GM12865 (cell line): Measurements from ENCODE around the gene DRC7.
"Not testable (repeated sequence)": the region's sequence is repeated elsewhere in the genome, so short reads cannot be mapped to it uniquely, and the experiment has no call there.

Experiments
- DNase-seq: peaks from one replicate; pipeline ENCODE4 v3.0.0; 2010; ENCODE audit warnings: low read depth
- H3K4me3 ChIP-seq: 2 replicates; pipeline ENCODE4 v1.5.1; 2011; ENCODE audit warnings: mild to moderate bottlenecking, low read depth, low read length, control low read depth
- TF ChIP-seq, protein P1 (sequence below): IDR thresholded peaks from 2 replicates; pipeline ENCODE4 v1.5.1; 2011; ENCODE audit warnings: low read length, control low read depth, low read depth, inconsistent platforms; ENCODE audit not compliant: insufficient read depth; ENCODE audit errors: missing control alignments

The DRC7 gene

DNA sequence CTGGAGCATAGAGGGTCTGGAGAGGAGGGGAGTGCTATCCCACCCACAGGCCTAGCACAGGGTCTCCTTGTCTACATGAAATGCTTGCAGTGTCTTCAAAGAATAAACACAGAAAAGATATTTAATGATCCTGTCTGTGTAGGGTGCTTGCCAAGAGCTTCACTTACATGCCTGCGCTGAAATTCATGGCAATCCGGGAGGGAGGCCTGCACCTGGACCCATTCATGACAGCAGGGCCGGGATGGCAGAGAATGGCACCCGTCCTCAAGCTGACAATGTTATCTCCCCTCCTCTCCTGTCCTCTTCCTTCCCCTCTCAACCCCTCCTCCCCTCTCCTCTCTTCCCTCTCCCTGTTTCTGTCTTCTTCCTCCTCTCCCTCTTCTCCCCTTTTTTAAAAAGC is 24.4 kb upstream of the DRC7 start:
- H3K4me3 ChIP-seq: no peak overlapping the region
- TF ChIP-seq, protein P1, sequence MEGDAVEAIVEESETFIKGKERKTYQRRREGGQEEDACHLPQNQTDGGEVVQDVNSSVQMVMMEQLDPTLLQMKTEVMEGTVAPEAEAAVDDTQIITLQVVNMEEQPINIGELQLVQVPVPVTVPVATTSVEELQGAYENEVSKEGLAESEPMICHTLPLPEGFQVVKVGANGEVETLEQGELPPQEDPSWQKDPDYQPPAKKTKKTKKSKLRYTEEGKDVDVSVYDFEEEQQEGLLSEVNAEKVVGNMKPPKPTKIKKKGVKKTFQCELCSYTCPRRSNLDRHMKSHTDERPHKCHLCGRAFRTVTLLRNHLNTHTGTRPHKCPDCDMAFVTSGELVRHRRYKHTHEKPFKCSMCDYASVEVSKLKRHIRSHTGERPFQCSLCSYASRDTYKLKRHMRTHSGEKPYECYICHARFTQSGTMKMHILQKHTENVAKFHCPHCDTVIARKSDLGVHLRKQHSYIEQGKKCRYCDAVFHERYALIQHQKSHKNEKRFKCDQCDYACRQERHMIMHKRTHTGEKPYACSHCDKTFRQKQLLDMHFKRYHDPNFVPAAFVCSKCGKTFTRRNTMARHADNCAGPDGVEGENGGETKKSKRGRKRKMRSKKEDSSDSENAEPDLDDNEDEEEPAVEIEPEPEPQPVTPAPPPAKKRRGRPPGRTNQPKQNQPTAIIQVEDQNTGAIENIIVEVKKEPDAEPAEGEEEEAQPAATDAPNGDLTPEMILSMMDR: no peak
- no peak for DNase-seq

DNA sequence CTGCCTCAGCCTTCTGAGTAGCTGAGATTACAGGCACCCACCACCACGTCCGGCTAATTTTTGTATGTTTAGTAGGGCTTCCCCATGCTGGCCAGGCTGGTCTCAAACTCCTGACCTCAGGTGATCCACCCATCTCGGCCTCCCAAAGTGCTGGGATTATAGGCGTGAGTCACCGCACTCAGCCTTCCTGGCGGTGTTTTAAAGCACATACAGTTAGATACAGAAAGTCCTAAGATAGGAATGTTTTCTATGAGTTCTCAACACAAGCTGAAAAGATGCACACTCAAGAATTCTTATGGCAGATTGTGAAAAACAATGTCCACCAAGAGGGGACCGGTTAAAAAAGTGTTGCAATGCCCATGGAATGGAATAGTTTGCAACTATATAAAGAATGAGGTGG is 23.2 kb upstream of the DRC7 start:
- not testable (repeated sequence) for H3K4me3 ChIP-seq, DNase-seq

DNA sequence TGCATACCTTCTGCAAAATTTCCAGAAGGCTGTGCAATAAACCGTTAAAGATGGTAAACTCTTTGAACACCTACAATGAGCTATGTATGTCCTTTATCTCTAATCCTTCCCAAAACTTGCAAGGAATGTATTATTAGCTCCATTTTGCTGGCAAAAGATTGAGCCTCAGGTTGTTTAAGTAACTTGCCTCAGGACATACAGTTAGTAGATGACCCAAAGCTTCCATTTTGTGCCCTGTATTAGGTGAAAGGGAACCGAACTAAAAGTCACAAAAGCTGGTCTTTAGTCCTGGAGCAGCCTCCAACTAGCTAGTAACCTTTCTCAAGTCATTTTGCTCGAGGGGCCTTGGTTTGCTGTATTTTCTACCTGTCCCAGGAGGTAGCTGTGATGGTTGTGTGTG is 22.2 kb upstream of the DRC7 start:
- H3K4me3 ChIP-seq: no peak overlapping the region
- DNase-seq: no peak
- TF ChIP-seq, protein P1: no peak

DNA sequence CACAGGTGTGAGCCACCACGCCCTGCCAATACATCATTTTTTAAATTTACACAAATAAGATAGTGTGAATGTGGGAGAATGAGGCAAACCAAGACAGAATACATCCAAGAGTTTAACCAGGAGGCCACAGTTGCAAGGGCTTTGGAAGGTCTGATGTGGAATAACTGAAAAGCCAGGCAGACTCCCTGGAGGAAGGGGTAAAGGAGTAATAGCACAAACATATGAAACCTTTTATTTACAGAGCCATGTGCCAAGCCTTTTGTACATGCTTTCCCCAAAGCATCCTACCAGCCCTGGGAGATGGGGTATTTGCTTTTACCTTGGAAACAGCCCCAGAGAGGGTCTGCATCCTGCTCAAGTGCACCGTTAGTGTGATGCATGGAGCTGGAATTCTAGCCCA is 21.8 kb upstream of the DRC7 start:
- H3K4me3 ChIP-seq: no peak overlapping the region
- DNase-seq: no peak
- TF ChIP-seq, protein P1: no peak

DNA sequence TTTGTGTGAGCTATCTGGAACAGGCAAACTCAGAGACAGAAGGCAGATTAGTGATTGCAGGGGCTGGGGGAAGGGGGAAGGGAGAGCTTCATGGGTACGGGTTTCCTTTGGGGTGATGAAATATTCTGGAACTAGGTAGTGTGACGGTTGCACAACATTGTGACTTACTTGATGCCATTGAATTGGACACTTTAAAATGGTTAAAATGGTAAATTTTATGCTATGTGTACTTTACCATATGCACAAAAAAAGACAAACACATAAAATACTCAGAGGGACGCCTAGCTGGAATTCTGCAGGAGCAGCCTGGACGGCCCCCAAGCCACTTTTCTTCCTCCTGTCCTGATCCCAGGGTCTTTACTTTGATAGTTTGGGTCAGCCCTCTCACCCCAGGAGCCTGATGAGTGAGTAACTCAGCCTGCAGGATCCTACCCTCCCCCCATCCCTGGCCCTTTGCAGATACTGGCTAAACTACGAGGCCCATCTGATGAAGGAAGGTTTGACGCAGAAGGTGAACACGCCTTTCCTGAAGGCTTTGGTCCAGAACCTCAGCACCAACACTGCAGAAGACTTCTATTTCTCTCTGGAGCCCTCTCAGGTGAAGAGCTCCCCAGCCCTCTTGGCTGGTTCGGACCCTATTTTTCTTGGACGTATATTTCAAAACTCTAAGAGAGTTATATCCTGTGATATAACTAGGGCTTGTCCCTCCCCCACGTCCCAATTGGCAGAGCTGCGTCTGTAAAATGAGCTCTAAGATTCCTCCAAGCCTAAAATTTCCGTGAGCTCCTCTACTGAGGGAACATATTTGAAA is 18.7 kb upstream of the DRC7 start:
- TF ChIP-seq, protein P1: no peak
- DNase-seq: no peak
- no peak overlapping the region for H3K4me3 ChIP-seq

DNA sequence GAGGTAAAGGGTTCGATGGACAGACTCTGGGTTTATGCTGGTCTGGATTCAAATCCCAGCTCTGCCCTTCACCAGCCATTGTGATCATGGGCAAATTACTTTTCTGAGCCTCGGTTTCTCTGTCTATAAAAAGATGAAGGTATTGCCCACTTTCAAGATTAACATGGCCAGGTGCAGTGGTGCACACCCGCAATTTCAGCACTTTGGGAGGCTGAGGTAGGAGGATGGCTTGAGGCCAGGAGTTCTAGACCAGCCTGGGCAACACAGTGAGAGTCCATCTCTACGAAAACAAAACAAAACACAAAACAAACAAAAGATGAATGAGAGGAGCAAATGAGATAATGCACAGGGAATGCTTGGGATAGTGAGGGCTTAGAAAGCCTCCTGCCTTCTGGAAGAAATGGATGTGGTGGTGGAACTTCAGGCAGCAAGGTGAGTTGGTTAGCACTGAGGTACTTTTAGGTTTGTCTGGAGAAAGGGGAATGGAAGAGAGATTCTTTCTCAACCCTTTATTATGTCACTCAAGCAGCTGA is 18.0 kb upstream of the DRC7 start:
- DNase-seq: no peak
- no peak overlapping the region for H3K4me3 ChIP-seq
- TF ChIP-seq, protein P1: no peak

DNA sequence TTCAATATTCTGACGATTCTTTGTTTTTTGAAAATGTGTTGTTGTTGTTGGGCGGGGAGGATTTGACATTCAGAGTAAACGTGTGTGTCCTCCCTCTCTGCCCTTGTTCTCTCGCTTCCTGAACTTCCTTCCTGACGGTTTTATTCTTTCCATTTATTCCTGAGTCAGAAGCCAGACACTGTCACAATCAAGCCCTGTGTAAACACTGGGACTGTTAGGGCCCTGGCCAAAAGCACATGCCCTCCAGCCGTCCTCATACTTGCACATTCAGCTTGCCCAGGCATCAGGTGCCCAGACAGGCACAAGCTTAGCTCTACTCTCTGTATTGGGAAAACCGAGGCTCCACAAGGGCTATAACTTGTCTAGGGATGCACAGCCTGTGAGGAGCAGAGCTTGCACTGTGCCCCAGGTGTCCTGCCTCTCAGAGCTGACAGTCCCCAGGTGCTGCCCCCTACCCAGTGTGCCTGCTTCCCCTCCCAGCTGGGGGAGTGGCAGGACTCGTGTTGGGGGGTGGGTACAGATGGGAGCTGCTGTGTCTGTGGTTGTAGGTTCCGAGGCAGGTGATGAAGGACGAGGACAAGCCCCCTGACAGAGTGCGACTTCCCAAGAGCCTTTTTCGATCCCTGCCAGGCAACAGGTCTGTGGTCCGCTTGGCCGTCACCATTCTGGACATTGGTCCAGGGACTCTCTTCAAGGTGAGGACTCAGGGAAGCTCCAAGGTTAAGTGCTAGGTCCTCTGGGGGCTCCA is 16.8 kb upstream of the DRC7 start:
- no peak overlapping the region for H3K4me3 ChIP-seq
- TF ChIP-seq, protein P1: no peak
- DNase-seq: no peak
